Measurements from ENCODE around the gene SEC24B.

DNA sequence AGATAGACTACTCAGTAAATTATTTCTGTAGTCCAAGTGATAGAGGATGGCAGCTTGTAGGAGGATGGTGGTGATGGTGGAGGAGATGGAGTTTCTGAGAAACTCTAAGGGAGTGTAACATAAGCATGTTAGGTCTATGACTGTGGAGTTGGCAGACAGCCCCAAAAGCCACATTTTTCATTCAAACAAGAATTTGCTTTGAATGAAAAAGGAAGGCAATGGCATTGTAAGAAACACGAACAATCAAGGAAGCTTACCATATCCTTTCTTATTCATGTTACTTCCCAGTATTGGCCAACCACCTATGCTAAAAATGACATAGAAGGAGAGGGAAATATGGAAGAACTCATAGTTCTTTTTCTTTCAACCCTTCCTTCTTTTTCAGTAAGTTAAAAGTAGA, 18.7 kb upstream of the SEC24B start:
- TF ChIP-seq, protein P1, sequence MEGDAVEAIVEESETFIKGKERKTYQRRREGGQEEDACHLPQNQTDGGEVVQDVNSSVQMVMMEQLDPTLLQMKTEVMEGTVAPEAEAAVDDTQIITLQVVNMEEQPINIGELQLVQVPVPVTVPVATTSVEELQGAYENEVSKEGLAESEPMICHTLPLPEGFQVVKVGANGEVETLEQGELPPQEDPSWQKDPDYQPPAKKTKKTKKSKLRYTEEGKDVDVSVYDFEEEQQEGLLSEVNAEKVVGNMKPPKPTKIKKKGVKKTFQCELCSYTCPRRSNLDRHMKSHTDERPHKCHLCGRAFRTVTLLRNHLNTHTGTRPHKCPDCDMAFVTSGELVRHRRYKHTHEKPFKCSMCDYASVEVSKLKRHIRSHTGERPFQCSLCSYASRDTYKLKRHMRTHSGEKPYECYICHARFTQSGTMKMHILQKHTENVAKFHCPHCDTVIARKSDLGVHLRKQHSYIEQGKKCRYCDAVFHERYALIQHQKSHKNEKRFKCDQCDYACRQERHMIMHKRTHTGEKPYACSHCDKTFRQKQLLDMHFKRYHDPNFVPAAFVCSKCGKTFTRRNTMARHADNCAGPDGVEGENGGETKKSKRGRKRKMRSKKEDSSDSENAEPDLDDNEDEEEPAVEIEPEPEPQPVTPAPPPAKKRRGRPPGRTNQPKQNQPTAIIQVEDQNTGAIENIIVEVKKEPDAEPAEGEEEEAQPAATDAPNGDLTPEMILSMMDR (IDR thresholded peaks at IDR 0.05): no peak
- TF ChIP-seq ZFX (IDR thresholded peaks at IDR 0.05; ENCODE audit: borderline replicate concordance): no peak

All from 22Rv1 (cell line).